GM12875 (cell line): ENCODE measurements around the gene SV2C.
A peak's percentile ranks its signal among the peaks of the same experiment; 100 is the strongest.

ENCODE experiments used
- H3K4me3 ChIP-seq: one replicate; pipeline ENCODE4 v1.5.1; 2011; ENCODE audit warnings: low read depth, low read length, control low read depth
- TF ChIP-seq, protein P1 (sequence below): IDR thresholded peaks from 2 replicates; pipeline ENCODE4 v1.5.1; 2011; ENCODE audit warnings: low read depth, mild to moderate bottlenecking, control low read depth, inconsistent platforms, low read length, moderate library complexity, borderline replicate concordance; ENCODE audit not compliant: insufficient read depth

SV2C gene

DNA sequence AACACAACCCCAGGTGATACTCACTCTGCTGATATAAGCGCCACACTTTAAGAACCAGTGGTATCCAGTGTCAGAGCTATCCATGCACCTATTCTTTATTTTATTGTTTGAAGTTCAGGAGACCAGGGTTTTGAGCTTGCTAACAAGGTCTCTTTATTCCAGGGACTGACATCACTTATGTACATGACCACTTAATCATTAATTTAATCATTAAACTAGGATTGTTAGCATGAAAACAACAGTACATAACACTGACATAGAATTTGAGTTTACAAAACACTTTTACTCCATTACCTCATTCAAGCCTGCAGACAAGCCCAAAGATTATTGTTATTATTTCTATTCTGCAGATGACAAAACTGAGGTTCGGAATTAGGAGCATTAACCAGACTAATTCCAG, 168.5 kb downstream of the SV2C start:
- no peak overlapping the region for H3K4me3 ChIP-seq
- TF ChIP-seq, protein P1, sequence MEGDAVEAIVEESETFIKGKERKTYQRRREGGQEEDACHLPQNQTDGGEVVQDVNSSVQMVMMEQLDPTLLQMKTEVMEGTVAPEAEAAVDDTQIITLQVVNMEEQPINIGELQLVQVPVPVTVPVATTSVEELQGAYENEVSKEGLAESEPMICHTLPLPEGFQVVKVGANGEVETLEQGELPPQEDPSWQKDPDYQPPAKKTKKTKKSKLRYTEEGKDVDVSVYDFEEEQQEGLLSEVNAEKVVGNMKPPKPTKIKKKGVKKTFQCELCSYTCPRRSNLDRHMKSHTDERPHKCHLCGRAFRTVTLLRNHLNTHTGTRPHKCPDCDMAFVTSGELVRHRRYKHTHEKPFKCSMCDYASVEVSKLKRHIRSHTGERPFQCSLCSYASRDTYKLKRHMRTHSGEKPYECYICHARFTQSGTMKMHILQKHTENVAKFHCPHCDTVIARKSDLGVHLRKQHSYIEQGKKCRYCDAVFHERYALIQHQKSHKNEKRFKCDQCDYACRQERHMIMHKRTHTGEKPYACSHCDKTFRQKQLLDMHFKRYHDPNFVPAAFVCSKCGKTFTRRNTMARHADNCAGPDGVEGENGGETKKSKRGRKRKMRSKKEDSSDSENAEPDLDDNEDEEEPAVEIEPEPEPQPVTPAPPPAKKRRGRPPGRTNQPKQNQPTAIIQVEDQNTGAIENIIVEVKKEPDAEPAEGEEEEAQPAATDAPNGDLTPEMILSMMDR = no peak

DNA sequence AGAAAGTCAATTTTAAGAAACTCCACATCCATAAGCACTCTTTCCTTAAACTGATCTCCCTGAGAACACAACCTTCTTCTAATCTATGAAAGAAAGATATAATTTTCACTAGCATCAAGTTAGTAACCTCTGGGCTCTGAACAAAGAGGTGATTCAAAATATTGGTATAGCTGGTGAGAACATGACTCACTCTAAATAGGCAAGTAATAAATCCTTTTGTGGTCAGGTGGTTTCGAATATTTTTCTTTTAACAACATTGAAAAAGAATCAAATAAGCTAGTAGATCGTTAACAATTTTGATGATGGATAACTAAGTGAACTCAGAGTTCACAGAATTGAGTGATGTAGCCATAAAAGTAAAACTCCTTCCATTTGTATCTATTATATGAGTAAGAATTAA, 169.3 kb downstream of the SV2C start:
- TF ChIP-seq, protein P1 = no peak
- H3K4me3 ChIP-seq = no peak overlapping the region

DNA sequence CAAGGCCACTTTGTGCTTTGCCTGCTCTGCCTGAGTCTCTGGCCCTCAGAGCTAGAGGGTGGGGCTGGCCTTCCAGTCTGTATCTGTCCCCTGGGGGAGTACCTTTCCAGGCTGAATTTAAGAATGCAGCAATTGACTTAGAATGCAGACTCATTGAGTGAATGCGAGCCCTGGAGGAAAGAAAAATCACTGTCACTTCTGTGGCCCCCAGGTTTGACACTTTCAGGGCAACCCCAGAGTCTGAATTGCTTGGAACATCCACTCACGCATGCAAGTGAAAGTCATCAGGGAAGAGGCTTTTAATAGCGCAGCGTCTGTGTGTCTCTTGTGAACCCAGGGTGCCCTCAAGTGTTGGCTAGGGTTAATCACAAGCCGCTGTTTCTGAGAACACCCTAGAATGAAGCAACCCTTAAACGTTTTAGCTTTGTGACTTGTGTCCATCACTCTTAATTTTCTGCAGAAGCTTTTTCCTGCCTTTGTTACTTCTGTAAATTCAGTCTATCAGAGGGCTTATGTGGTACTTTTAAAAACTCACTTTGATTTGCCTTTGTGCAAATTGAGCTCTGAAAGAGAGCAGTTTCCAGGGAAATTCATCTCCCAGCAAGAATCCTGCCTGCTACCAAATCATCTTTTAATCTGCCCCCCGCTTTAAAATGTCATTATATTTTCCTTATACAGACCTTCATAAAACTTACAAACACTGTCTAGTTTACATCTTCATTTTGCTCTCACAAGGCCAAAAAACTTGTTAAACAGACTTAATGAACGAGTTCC, 173.1 kb downstream of the SV2C start:
- H3K4me3 ChIP-seq = no peak overlapping the region
- TF ChIP-seq, protein P1 = peak; percentile 69

DNA sequence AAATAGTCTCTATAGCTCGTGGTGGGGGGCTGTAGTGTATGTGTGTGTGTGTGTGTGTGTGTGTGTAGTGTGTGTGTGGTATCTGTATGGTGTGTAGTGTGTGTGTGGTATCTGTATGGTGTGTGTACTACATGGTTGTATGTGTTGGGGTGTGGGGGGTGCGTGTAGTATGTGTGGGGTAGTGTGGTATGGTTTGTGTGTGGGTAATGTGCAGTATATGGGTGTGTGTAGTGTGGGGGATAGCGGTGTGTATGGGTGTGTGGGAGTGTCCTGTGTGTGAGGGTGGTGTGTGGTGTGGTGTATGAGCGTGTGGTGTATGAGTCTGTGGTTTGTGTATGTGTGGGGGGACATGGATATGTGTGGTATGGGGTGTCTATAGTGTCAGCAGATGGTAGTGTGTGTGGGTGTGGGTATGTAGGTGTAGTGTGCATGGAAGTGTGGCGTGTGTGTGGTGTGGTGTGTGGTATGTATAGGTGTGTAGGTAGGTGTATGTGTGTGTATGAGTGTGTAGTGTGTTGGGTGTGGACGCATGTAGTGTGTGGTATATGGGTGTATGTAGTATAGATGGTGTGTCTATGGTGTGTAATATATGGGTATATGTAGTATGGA, 174.1 kb downstream of the SV2C start:
- TF ChIP-seq, protein P1 = no peak

DNA sequence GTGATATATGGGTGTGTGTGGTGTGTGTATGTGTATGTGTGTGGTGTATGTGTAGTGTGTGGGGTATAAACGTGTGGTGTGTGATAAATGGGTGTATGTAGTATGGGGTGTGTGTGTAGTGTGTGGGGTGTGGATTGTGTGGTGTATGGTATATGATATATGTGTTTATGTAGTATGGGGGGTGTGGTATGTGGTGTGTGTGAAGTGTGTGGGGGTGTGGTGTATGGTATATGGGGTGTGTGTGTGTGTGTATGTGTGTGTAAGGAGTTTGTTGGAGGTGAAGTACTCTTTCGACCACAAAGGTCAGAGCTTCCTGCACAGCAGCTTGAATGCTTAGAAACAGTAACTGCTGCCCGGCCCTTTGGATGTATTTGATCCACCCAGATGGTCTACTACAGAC, 174.7 kb downstream of the SV2C start:
- H3K4me3 ChIP-seq = no peak overlapping the region
- TF ChIP-seq, protein P1 = no peak

More for the DNA sequence above, 174.1 kb downstream of the SV2C start:
- no peak overlapping the region for H3K4me3 ChIP-seq

DNA sequence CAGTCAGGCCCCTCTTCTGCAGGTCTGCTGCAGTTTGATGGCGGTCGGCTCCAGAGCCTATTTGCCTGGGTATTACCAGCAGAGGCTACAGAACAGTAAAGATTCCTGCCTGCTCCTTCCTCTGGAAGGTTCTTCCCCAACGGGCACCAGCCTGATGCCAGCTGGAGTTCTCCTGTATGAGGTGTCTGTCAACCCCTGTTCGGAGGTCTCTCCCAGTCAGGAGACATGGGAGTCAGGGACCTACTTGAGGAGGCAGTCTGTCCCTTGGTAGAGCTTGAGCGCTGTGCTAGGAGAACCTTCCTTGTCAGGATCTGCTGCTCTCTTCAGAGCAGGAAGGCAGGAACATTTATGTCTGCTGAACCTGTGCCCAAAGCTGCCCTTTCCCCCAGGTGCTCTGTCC, 181.5 kb downstream of the SV2C start:
- TF ChIP-seq, protein P1 = no peak
- H3K4me3 ChIP-seq = no peak overlapping the region
